ENCODE measurements around the gene PIGQ. TPM values are rescaled to one million over a fixed set of nuclear protein-coding genes. Genes with fewer than 3 reads are reported as not detected.

Gene PIGQ
- total and polyA plus RNA-seq, 2 of the 13 experiments (the other 11 are each of a cell fraction or from before 2014, with no cell fraction given): 7.7 to 19.7 TPM

DNA sequence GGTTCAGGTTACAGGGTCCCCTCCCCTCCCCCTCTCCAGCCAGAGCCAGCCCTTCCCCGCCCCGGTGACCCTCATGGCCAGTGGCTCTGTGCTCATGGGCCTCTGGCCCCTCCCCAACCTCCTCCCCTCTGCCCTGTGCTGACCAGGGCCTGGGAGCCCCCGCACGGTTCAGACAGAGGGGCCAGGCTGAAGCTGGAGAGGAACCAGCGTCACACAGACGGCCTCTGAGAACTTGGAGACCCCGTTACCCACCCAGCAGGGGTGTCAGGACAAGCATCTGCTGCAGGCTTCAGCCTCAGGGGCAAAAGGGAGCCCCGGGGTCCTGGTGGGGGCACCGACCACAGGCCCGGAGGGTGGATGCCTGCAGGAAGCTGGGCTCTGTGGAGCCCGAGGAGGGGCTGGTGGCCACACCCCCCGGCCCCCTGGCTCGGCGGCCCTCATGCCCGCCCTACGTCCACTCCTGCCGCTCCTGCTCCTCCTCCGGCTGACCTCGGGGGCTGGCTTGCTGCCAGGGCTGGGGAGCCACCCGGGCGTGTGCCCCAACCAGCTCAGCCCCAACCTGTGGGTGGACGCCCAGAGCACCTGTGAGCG is 61.1 kb downstream of the PIGQ start, which contains the start of gene WFIKKN1 (continued):
- TF ChIP-seq, protein P1, sequence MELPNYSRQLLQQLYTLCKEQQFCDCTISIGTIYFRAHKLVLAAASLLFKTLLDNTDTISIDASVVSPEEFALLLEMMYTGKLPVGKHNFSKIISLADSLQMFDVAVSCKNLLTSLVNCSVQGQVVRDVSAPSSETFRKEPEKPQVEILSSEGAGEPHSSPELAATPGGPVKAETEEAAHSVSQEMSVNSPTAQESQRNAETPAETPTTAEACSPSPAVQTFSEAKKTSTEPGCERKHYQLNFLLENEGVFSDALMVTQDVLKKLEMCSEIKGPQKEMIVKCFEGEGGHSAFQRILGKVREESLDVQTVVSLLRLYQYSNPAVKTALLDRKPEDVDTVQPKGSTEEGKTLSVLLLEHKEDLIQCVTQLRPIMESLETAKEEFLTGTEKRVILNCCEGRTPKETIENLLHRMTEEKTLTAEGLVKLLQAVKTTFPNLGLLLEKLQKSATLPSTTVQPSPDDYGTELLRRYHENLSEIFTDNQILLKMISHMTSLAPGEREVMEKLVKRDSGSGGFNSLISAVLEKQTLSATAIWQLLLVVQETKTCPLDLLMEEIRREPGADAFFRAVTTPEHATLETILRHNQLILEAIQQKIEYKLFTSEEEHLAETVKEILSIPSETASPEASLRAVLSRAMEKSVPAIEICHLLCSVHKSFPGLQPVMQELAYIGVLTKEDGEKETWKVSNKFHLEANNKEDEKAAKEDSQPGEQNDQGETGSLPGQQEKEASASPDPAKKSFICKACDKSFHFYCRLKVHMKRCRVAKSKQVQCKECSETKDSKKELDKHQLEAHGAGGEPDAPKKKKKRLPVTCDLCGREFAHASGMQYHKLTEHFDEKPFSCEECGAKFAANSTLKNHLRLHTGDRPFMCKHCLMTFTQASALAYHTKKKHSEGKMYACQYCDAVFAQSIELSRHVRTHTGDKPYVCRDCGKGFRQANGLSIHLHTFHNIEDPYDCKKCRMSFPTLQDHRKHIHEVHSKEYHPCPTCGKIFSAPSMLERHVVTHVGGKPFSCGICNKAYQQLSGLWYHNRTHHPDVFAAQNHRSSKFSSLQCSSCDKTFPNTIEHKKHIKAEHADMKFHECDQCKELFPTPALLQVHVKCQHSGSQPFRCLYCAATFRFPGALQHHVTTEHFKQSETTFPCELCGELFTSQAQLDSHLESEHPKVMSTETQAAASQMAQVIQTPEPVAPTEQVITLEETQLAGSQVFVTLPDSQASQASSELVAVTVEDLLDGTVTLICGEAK (IDR thresholded peaks at IDR 0.05): no peak
- TF ChIP-seq, protein P1 (CRISPR knock-in tag; IDR thresholded peaks at IDR 0.05): 0 out of 2 replicates have a peak, but pooled peaks have one; percentile 19
- TF ChIP-seq, protein P2, sequence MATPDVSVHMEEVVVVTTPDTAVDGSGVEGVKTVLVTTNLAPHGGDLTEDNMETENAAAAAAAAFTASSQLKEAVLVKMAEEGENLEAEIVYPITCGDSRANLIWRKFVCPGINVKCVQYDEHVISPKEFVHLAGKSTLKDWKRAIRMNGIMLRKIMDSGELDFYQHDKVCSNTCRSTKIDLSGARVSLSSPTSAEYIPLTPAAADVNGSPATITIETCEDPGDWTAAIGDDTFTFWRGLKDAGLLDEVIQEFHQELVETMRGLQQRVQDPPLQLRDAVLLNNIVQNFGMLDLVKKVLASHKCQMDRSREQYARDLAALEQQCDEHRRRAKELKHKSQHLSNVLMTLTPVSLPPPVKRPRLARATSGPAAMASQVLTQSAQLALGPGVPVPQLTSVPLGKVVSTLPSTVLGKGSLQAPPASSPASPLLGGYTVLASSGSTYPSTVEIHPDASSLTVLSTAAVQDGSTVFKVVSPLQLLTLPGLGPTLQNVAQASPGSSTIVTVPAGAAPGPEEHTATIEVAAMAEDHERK (CRISPR knock-in tag; IDR thresholded peaks at IDR 0.05; ENCODE audit: low read depth): no peak
- TF ChIP-seq, protein P3, sequence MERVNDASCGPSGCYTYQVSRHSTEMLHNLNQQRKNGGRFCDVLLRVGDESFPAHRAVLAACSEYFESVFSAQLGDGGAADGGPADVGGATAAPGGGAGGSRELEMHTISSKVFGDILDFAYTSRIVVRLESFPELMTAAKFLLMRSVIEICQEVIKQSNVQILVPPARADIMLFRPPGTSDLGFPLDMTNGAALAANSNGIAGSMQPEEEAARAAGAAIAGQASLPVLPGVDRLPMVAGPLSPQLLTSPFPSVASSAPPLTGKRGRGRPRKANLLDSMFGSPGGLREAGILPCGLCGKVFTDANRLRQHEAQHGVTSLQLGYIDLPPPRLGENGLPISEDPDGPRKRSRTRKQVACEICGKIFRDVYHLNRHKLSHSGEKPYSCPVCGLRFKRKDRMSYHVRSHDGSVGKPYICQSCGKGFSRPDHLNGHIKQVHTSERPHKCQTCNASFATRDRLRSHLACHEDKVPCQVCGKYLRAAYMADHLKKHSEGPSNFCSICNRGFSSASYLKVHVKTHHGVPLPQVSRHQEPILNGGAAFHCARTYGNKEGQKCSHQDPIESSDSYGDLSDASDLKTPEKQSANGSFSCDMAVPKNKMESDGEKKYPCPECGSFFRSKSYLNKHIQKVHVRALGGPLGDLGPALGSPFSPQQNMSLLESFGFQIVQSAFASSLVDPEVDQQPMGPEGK (CRISPR knock-in tag; IDR thresholded peaks at IDR 0.05): peak; percentile 73
- TF ChIP-seq, protein P4, sequence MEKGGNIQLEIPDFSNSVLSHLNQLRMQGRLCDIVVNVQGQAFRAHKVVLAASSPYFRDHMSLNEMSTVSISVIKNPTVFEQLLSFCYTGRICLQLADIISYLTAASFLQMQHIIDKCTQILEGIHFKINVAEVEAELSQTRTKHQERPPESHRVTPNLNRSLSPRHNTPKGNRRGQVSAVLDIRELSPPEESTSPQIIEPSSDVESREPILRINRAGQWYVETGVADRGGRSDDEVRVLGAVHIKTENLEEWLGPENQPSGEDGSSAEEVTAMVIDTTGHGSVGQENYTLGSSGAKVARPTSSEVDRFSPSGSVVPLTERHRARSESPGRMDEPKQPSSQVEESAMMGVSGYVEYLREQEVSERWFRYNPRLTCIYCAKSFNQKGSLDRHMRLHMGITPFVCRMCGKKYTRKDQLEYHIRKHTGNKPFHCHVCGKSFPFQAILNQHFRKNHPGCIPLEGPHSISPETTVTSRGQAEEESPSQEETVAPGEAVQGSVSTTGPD (CRISPR knock-in tag; IDR thresholded peaks at IDR 0.05): no peak
- TF ChIP-seq MAZ (IDR thresholded peaks at IDR 0.05; ENCODE audit: borderline replicate concordance, low read depth, low read length): no peak
- TF ChIP-seq MAZ (CRISPR knock-in tag; IDR thresholded peaks at IDR 0.05; ENCODE audit: low read depth): peak; percentile 87
- TF ChIP-seq ZNF616 (CRISPR knock-in tag; IDR thresholded peaks at IDR 0.05; ENCODE audit: low read depth): no peak
- peak; percentile 40; the same call in 1 of the 2 replicates for TF ChIP-seq ZNF891 (CRISPR knock-in tag; IDR thresholded peaks at IDR 0.05)
- peak; percentile 43 for TF ChIP-seq SP5 (CRISPR knock-in tag; IDR thresholded peaks at IDR 0.05; ENCODE audit: borderline replicate concordance, low read depth)
- TF ChIP-seq GLI4 (CRISPR knock-in tag; IDR thresholded peaks at IDR 0.05; ENCODE audit: borderline replicate concordance): no peak
- TF ChIP-seq, protein P5, sequence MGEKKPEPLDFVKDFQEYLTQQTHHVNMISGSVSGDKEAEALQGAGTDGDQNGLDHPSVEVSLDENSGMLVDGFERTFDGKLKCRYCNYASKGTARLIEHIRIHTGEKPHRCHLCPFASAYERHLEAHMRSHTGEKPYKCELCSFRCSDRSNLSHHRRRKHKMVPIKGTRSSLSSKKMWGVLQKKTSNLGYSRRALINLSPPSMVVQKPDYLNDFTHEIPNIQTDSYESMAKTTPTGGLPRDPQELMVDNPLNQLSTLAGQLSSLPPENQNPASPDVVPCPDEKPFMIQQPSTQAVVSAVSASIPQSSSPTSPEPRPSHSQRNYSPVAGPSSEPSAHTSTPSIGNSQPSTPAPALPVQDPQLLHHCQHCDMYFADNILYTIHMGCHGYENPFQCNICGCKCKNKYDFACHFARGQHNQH (CRISPR knock-in tag; IDR thresholded peaks at IDR 0.05): no peak; the same call in 1 of the 2 replicates
- TF ChIP-seq ZBTB7A (CRISPR knock-in tag; IDR thresholded peaks at IDR 0.05): 0 out of 2 replicates have a peak, but pooled peaks have one; percentile 11
- no peak for TF ChIP-seq ZNF3 (CRISPR knock-in tag; IDR thresholded peaks at IDR 0.05)

Measured in HepG2 (cell line).